ENCODE results near the gene THUMPD3. TPM values are rescaled to one million over a fixed set of nuclear protein-coding genes. Genes with fewer than 3 reads are reported as not detected.

The THUMPD3 gene
- total RNA-seq, 1 donor from 2014 or later: 58.6 TPM

DNA sequence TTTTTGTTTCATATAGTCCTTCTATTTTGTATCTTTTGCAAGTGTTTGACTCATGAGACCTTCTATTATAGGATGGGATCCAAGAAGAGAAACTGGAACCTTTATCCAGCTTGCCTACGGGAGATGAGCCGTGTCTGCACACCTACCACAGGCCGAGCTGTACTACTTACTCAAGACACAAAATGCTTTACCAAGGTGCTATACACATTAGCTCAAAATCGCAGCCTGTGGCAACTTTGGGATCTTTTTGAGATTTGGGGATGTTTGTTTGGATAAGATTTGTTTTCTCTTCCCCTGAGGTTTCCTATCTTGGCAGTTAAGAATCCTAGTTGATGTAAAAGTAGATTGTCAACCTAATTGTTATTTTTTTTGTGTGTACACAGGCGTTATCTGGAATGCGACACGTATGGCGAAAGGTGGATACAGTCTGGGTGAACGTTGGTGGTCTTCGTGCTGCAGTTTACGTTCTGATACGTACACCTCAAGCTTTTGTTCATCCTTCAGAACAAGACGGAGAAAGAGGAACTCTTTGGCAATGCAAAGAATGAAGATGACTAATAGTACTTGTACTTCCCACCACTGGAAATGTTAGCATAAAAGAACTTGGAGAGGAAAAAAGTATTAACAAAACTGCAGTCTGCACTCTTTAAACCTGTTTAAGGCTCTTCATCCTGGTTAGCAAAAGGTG, 21.4 kb downstream of the THUMPD3 start:
- H3K4me1 Mint-ChIP-seq: peaks cover 9% of the 10 kb centered on the region
- H3K27ac Mint-ChIP-seq: peak overlapping the region; percentile 39
- H3K36me3 Mint-ChIP-seq (ENCODE audit: low read depth): peaks cover 52% of the 10 kb centered on the region
- intact Hi-C loops (cut with micrococcal nuclease): no loop called here
- H3K27me3 Mint-ChIP-seq: no peaks in the 10 kb centered on the region
- no peaks in the 10 kb centered on the region for H3K9me3 Mint-ChIP-seq
- DNase-seq: no peak
- H3K4me3 Mint-ChIP-seq: no peak overlapping the region

- H3K27me3 Mint-ChIP-seq: no peaks in the 10 kb centered on the region
- no peak overlapping the region for H3K27ac Mint-ChIP-seq
- H3K9me3 Mint-ChIP-seq: no peaks in the 10 kb centered on the region
- DNase-seq: no peak
- H3K4me3 Mint-ChIP-seq: no peak overlapping the region
- H3K36me3 Mint-ChIP-seq (ENCODE audit: low read depth): peaks cover 54% of the 10 kb centered on the region
- intact Hi-C loops (cut with micrococcal nuclease): no loop called here
- H3K4me1 Mint-ChIP-seq: peaks cover 10% of the 10 kb centered on the region
These were observed 22.6 kb downstream of the THUMPD3 start for GRCh38 chr3:9385187-9386077.

GRCh38 chr3:9386078-9386459, 23.2 kb downstream of the THUMPD3 start:
- intact Hi-C loops (cut with micrococcal nuclease): no loop called here
- Mint-ChIP-seq H3K4me3 (no peak overlapping the region), H3K4me1 (peaks cover 11% of the 10 kb centered on the region), H3K27ac (no peak overlapping the region), H3K9me3 (no peaks in the 10 kb centered on the region), H3K27me3 (no peaks in the 10 kb centered on the region), H3K36me3 (ENCODE audit: low read depth) (peaks cover 59% of the 10 kb centered on the region)
- DNase-seq: no peak

DNA sequence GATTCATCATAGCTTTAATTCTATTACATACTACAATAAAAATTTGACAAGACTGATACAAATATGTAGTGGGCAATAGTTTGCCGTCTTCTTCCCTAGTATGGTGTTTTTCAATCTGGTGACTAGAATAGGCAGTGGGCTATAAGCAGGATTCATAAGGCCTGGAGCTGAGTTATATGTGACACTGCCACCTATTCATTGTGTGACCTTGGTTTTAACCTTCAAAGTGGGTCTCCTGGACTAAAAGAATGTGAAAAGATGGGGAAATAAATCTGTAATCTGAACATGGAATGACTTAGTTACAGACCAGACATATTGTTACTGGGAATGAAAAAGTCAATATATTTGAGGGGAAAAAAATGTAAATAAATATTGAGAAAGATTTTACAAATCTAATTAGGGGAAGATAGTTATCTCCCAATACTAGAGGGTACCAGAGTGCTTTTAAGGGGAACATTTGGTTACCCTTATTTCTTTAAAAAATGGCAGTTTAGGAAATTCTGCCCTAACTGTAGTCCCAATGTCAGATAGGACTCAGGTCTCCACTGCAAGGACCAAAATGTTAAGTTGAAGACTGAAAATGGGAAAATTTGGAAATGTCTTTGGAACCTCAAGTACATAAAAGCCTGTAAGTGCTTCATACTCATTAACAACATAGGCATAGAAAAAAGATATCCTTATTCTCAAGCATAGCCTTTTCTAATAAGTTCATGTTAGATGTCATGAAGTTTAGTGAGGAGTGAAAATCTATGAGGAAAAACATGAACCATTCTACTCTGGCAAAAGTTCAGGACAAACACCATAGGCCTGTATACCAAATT, 23.9 kb downstream of the THUMPD3 start:
- Mint-ChIP-seq H3K27me3 (no peaks in the 10 kb centered on the region), H3K27ac (peak overlapping the region; percentile 71), H3K36me3 (ENCODE audit: low read depth) (peaks cover 61% of the 10 kb centered on the region), H3K9me3 (no peaks in the 10 kb centered on the region), H3K4me3 (no peak overlapping the region), H3K4me1 (peaks cover 18% of the 10 kb centered on the region)
- no peak for DNase-seq
- intact Hi-C loops (cut with micrococcal nuclease): no loop called here

DNA sequence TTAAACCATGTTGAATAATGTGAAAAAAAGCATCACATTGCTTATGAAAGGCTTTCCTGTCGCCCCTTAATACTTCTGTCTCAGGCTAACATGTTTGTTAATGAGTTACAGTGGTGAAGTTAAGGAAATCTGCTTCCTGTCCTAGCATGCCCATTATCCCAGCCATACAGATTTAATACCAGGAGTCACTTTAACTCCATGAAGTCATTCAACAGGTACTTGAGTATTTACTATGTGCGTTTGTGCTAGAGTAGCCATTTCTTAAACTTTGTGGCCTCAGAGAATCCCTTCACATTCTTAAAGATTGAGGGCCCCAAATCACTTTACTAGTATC, 24.4 kb downstream of the THUMPD3 start:
- no peak for DNase-seq
- intact Hi-C loops (cut with micrococcal nuclease): no loop called here
- H3K4me1 Mint-ChIP-seq: peaks cover 23% of the 10 kb centered on the region
- H3K36me3 Mint-ChIP-seq (ENCODE audit: low read depth): peaks cover 66% of the 10 kb centered on the region
- H3K27me3 Mint-ChIP-seq: no peaks in the 10 kb centered on the region
- no peaks in the 10 kb centered on the region for H3K9me3 Mint-ChIP-seq
- peak overlapping the region; percentile 8 for H3K27ac Mint-ChIP-seq
- H3K4me3 Mint-ChIP-seq: no peak overlapping the region

DNA sequence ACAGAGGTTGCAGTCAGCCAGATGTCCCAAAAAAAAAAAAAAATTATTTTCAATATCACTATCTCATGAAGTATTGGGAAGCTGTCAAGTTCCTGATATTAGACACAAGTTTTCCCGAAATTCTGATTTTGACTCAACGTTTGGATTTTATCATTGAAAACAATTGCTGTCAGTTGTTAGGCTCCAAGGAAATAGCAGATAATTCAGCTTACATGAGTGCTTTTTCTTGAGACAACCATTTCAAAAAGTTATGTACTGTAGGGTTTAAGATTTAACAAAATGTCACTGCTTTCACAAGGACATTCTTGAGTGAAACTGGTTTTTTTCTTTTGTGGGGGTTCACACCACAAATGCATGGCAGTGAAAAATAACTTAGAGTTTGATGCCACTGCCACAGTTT, 25.3 kb downstream of the THUMPD3 start:
- H3K27me3 Mint-ChIP-seq: no peaks in the 10 kb centered on the region
- no peak overlapping the region for H3K4me3 Mint-ChIP-seq
- no peak overlapping the region for H3K27ac Mint-ChIP-seq
- no peaks in the 10 kb centered on the region for H3K9me3 Mint-ChIP-seq
- peaks cover 28% of the 10 kb centered on the region for H3K4me1 Mint-ChIP-seq
- DNase-seq: no peak
- H3K36me3 Mint-ChIP-seq (ENCODE audit: low read depth): peaks cover 68% of the 10 kb centered on the region
- intact Hi-C loops (cut with micrococcal nuclease): no loop called here

- Mint-ChIP-seq H3K4me3 (no peak overlapping the region), H3K9me3 (no peaks in the 10 kb centered on the region), H3K36me3 (ENCODE audit: low read depth) (peaks cover 71% of the 10 kb centered on the region), H3K27ac (no peak overlapping the region), H3K4me1 (peaks cover 30% of the 10 kb centered on the region), H3K27me3 (no peaks in the 10 kb centered on the region)
- DNase-seq: no peak
- intact Hi-C loops (cut with micrococcal nuclease): no loop called here
These were observed 25.9 kb downstream of the THUMPD3 start for GRCh38 chr3:9388562-9389272.

- intact Hi-C loops (cut with micrococcal nuclease): no loop called here
- Mint-ChIP-seq H3K36me3 (ENCODE audit: low read depth) (peaks cover 78% of the 10 kb centered on the region), H3K27me3 (no peaks in the 10 kb centered on the region), H3K27ac (no peak overlapping the region), H3K4me3 (no peak overlapping the region), H3K9me3 (no peaks in the 10 kb centered on the region), H3K4me1 (peaks cover 43% of the 10 kb centered on the region)
- DNase-seq: no peak
These were observed 27.5 kb downstream of the THUMPD3 start for GRCh38 chr3:9390265-9390888.

- no peaks in the 10 kb centered on the region for H3K27me3 Mint-ChIP-seq
- H3K4me3 Mint-ChIP-seq: peak overlapping the region; percentile 34
- no peaks in the 10 kb centered on the region for H3K9me3 Mint-ChIP-seq
- peaks cover 46% of the 10 kb centered on the region for H3K4me1 Mint-ChIP-seq
- intact Hi-C loops (cut with micrococcal nuclease): no loop called here
- no peak for DNase-seq
- H3K27ac Mint-ChIP-seq: peak overlapping the region; percentile 12
- peaks cover 74% of the 10 kb centered on the region for H3K36me3 Mint-ChIP-seq (ENCODE audit: low read depth)
These were observed 29.2 kb downstream of the THUMPD3 start for GRCh38 chr3:9392041-9392440.

GRCh38 chr3:9395570-9396300, 32.9 kb downstream of the THUMPD3 start:
- no peaks in the 10 kb centered on the region for H3K27me3 Mint-ChIP-seq
- intact Hi-C loops (cut with micrococcal nuclease): loop anchor here (1.0 to 5.0 kb wide), 5 partner anchors 28 to 1877 kb away; partner anchors contain the start of genes ATG7, BRPF1, CRELD1 and TATDN2
- H3K27ac Mint-ChIP-seq: peak overlapping the region; percentile 99
- peak overlapping the region; percentile 90 for H3K4me3 Mint-ChIP-seq
- peak; percentile 60 for DNase-seq
- H3K9me3 Mint-ChIP-seq: no peaks in the 10 kb centered on the region
- peaks cover 59% of the 10 kb centered on the region for H3K4me1 Mint-ChIP-seq
- peaks cover 66% of the 10 kb centered on the region for H3K36me3 Mint-ChIP-seq (ENCODE audit: low read depth)

GRCh38 chr3:9396301-9396631, 33.4 kb downstream of the THUMPD3 start:
- H3K27ac Mint-ChIP-seq: peak overlapping the region; percentile 99
- intact Hi-C loops (cut with micrococcal nuclease): loop anchor here (1.0 to 5.0 kb wide), 5 partner anchors 27 to 1876 kb away; partner anchors contain the start of genes ATG7, BRPF1, CRELD1 and TATDN2
- H3K36me3 Mint-ChIP-seq (ENCODE audit: low read depth): peaks cover 62% of the 10 kb centered on the region
- DNase-seq: peak; percentile 94
- H3K27me3 Mint-ChIP-seq: no peaks in the 10 kb centered on the region
- H3K4me1 Mint-ChIP-seq: peaks cover 61% of the 10 kb centered on the region
- peak overlapping the region; percentile 90 for H3K4me3 Mint-ChIP-seq
- H3K9me3 Mint-ChIP-seq: no peaks in the 10 kb centered on the region

DNA sequence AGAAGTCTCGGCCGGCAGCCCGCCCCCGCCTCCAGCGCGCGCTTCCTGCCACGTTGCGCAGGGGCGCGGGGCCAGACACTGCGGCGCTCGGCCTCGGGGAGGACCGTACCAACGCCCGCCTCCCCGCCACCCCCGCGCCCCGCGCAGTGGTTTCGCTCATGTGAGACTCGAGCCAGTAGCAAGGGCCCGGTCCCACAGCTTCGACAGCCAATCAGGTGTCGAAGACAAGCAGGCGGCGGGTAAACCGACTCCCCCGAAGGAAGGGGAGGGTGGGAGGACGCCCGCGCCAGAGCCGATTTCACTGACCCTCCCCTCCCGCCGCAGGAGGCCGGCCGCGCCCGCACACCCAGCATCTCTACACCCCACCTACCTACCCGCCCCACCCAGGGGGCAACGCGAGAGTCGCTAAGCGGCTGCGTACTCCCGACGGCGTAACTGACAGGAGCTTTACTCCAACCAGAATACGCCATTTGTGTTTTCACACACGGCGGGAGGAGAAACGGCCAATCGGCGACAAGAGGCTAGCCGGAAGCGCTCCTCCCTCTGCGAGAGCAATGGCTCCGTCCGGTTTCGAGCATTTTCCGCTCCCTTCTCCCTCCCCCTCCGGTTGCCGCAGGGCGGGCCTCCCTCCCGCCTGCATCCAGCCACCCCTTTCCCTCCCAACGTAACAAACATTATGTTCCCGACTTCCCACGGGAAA, 33.9 kb downstream of the THUMPD3 start:
- peak overlapping the region; percentile 90 for H3K4me3 Mint-ChIP-seq
- H3K27me3 Mint-ChIP-seq: no peaks in the 10 kb centered on the region
- H3K36me3 Mint-ChIP-seq (ENCODE audit: low read depth): peaks cover 57% of the 10 kb centered on the region
- peaks cover 59% of the 10 kb centered on the region for H3K4me1 Mint-ChIP-seq
- H3K27ac Mint-ChIP-seq: peak overlapping the region; percentile 99
- peak; percentile 100 for DNase-seq
- no peaks in the 10 kb centered on the region for H3K9me3 Mint-ChIP-seq
- intact Hi-C loops (cut with micrococcal nuclease): loop anchor here (1.0 to 5.0 kb wide), 7 partner anchors 27 to 1876 kb away; partner anchors contain the start of genes ATG7, BRPF1, CRELD1 and MTMR14

All from activated CD4-positive, alpha-beta T cell treated with anti-CD3 and anti-CD28 coated beads, Interleukin-2, amount 10 ng/mL, durations not matched to agents 24 days and 14 days (primary cell).